ENCODE measurements around the gene PLA1A.

PLA1A gene

GRCh38 chr3:119560160-119560559, 37.5 kb upstream of the PLA1A start:
- H3K4me3 ChIP-seq (ENCODE audit: low read depth, low read length): no peak overlapping the region
- no peaks in the 10 kb centered on the region for H3K4me1 ChIP-seq (ENCODE audit: control insufficient read depth, insufficient read depth, low read length)
- no peak for TF ChIP-seq ZNF501 (tag by site-specific recombination; IDR thresholded peaks at IDR 0.05)
- TF ChIP-seq ZNF223 (tag by site-specific recombination; IDR thresholded peaks at IDR 0.05): no peak
- no peak for TF ChIP-seq ZNF558 (tag by site-specific recombination; IDR thresholded peaks at IDR 0.05)
- TF ChIP-seq ZNF670 (tag by site-specific recombination; IDR thresholded peaks at IDR 0.05; ENCODE audit: low read depth): no peak
- no peak for TF ChIP-seq ZNF623 (tag by site-specific recombination; IDR thresholded peaks at IDR 0.05)
- no peak for TF ChIP-seq ZNF433 (tag by site-specific recombination; IDR thresholded peaks at IDR 0.05; ENCODE audit: low read depth)
- TF ChIP-seq ZNF114 (tag by site-specific recombination; IDR thresholded peaks at IDR 0.05): no peak
- TF ChIP-seq ZFP41 (tag by site-specific recombination; IDR thresholded peaks at IDR 0.05; ENCODE audit: borderline replicate concordance): no peak
- TF ChIP-seq ZNF785 (tag by site-specific recombination; IDR thresholded peaks at IDR 0.05): no peak
- TF ChIP-seq ZNF112 (tag by site-specific recombination; IDR thresholded peaks at IDR 0.05): no peak
- TF ChIP-seq AEBP2 (tag by site-specific recombination; IDR thresholded peaks at IDR 0.05; ENCODE audit: borderline replicate concordance): no peak
- no peak for TF ChIP-seq ZNF777 (tag by site-specific recombination; IDR thresholded peaks at IDR 0.05; ENCODE audit: borderline replicate concordance)
- TF ChIP-seq KLF17 (tag by site-specific recombination; IDR thresholded peaks at IDR 0.05): no peak
- TF ChIP-seq ZFP3 (tag by site-specific recombination; IDR thresholded peaks at IDR 0.05; ENCODE audit: low read depth): no peak
- no peak for TF ChIP-seq ZNF26 (tag by site-specific recombination; IDR thresholded peaks at IDR 0.05)
- TF ChIP-seq EGR2 (tag by site-specific recombination; IDR thresholded peaks at IDR 0.05; ENCODE audit: low read depth): no peak
- no peak for TF ChIP-seq ZNF580 (tag by site-specific recombination; IDR thresholded peaks at IDR 0.05)
- H3K9me3 ChIP-seq (ENCODE audit: control insufficient read depth, insufficient read depth, low read depth, low read length): no peaks in the 10 kb centered on the region
- ChIA-PET POLR2A (no interaction called here), CTCF (interaction anchor here (0.6 to 1.2 kb wide), 2 partner anchors 138 to 290 kb away, joined by 4 read pairs; no protein-coding TSS in a partner anchor)
- no peaks in the 10 kb centered on the region for H3K36me3 ChIP-seq (ENCODE audit: control insufficient read depth in 2 of 2, insufficient read depth in 1 of 2, low read length in 2 of 2)
- H3K27ac ChIP-seq (ENCODE audit: extremely low read depth, low read depth, low read length): no peak overlapping the region

GRCh38 chr3:119562307-119562961, 35.3 kb upstream of the PLA1A start:
- ChIA-PET POLR2A (no interaction called here), CTCF (interaction anchor here (0.6 kb wide), 1 partner anchor 101 kb away, joined by 3 read pairs; no protein-coding TSS in a partner anchor)
- H3K36me3 ChIP-seq (ENCODE audit: control insufficient read depth in 2 of 2, insufficient read depth in 1 of 2, low read length in 2 of 2): no peaks in the 10 kb centered on the region
- no peaks in the 10 kb centered on the region for H3K9me3 ChIP-seq (ENCODE audit: control insufficient read depth, insufficient read depth, low read depth, low read length)
- no peaks in the 10 kb centered on the region for H3K4me1 ChIP-seq (ENCODE audit: control insufficient read depth, insufficient read depth, low read length)
- H3K4me3 ChIP-seq (ENCODE audit: low read depth, low read length): no peak overlapping the region
- no peak overlapping the region for H3K27ac ChIP-seq (ENCODE audit: extremely low read depth, low read depth, low read length)
- TF ChIP-seq ZNF138 (tag by site-specific recombination; IDR thresholded peaks at IDR 0.05; ENCODE audit: borderline replicate concordance) (no peak), ZNF830 (tag by site-specific recombination; IDR thresholded peaks at IDR 0.05; ENCODE audit: low read depth) (no peak), ZNF311 (tag by site-specific recombination; IDR thresholded peaks at IDR 0.05; ENCODE audit: borderline replicate concordance) (no peak), ZNF37A (tag by site-specific recombination; IDR thresholded peaks at IDR 0.05) (no peak), ZNF211 (tag by site-specific recombination; IDR thresholded peaks at IDR 0.05; ENCODE audit: low read depth) (no peak), GFI1B (tag by site-specific recombination; IDR thresholded peaks at IDR 0.05) (no peak), KLF17 (tag by site-specific recombination; IDR thresholded peaks at IDR 0.05) (no peak), ZNF596 (tag by site-specific recombination; IDR thresholded peaks at IDR 0.05) (no peak), ZNF785 (tag by site-specific recombination; IDR thresholded peaks at IDR 0.05) (no peak), ZNF621 (tag by site-specific recombination; IDR thresholded peaks at IDR 0.05) (no peak), ZEB2 (tag by site-specific recombination; IDR thresholded peaks at IDR 0.05) (no peak)
